SK-N-SH treated with all-trans-retinoic acid at 6 μM for 48 hours (cell line): ENCODE data around the gene GRK5.

ENCODE experiments used
- OSR1 ChIP-seq: fragments of 250-450 bp; sonication (Bioruptor Pico); IDR thresholded peaks from 2 replicates; pipeline ENCODE4 v1.8.0; 2022; ENCODE audit warnings: moderate library complexity, mild to moderate bottlenecking, inconsistent platforms
- RARB ChIP-seq: fragments of 250-450 bp; sonication (Bioruptor Pico); IDR thresholded peaks from 2 replicates; pipeline ENCODE4 v1.8.0; 2021; ENCODE audit warnings: mild to moderate bottlenecking, moderate library complexity
- TCF4 ChIP-seq: fragments of 250-450 bp; sonication (Bioruptor Pico); IDR thresholded peaks from 2 replicates; pipeline ENCODE4 v1.8.0; 2021; ENCODE audit warnings: mild to moderate bottlenecking, moderate library complexity, borderline replicate concordance

GRCh38 chr10:119278126-119278709 lies 70.8 kb downstream of the GRK5 start:
- TF ChIP-seq OSR1 (CRISPR knock-in tag) = no peak
- TF ChIP-seq RARB (CRISPR knock-in tag) = no peak
- no peak for TF ChIP-seq TCF4 (CRISPR knock-in tag)
